Uterus (tissue), 4 donors: ENCODE data around the gene MYBPC3. TPM values are rescaled to one million over a fixed set of nuclear protein-coding genes. Genes with fewer than 3 reads are reported as not detected.

Source experiments
- DNase-seq, 2 donors: peaks; one replicate each; pipeline ENCODE4 v3.0.0-alpha.2; 2019 to 2020
- H3K27ac ChIP-seq, 2 donors: fragments of 200-600 bp; sonication (generic); 1 replicate in 1 of 2; 2 replicates in 1 of 2; pipeline ENCODE4 v1.5.1; 2016 to 2018
- H3K27me3 ChIP-seq, 2 donors: fragments of 200-600 bp; sonication (generic); one replicate each; pipeline ENCODE4 v1.5.1; 2018 to 2019; ENCODE audit warnings: control low read depth in 1 of 2
- H3K36me3 ChIP-seq, 2 donors: fragments of 200-600 bp; sonication (generic); one replicate each; pipeline ENCODE4 v1.5.1; 2019; ENCODE audit warnings: control low read depth in 1 of 2
- H3K4me1 ChIP-seq, 2 donors: fragments of 200-600 bp; sonication (generic); one replicate each; pipeline ENCODE4 v1.5.1; 2018 to 2019; ENCODE audit warnings: control low read depth in 1 of 2
- H3K4me3 ChIP-seq, 2 donors: fragments of 200-600 bp; sonication (generic); 1 replicate in 1 of 2; 2 replicates in 1 of 2; pipeline ENCODE4 v1.5.1; 2018 to 2019; ENCODE audit warnings: mild to moderate bottlenecking in 1 of 2
- H3K9me3 ChIP-seq, 2 donors: fragments of 200-600 bp; sonication (generic); one replicate each; pipeline ENCODE4 v1.5.1; 2019; ENCODE audit warnings: control low read depth in 1 of 2
- POLR2A ChIP-seq, 2 donors: fragments of 450-650 bp; IDR thresholded peaks; one replicate each; pipeline ENCODE4 v1.6.1; 2016; ENCODE audit warnings: antibody characterized with exemption in 2 of 2, mild to moderate bottlenecking in 1 of 2, moderate library complexity in 1 of 2
- intact Hi-C: fragments of 100-400 bp; cut with DNase I; formaldehyde crosslinking; loops from one replicate; pipeline ENCODE4 v1.15.1; 2023; ENCODE audit warnings: low total_unique reads
- total RNA-seq, 4 donors: library from RNA; depleted of rRNA in 3 of 4; stranded (reverse); fragments of >200 nt in 3 of 4; gene quantifications; one replicate each; pipeline versions ENCODE4 v1.1.0 to v1.2.4, GENCODE V29; 2014 to 2023
- TF ChIP-seq, protein P1 (sequence below), 4 experiments: fragments of 200-600 bp in 2 of 4; fragments of 450-650 bp in 2 of 4; sonication (generic) in 2 of 4; IDR thresholded peaks; one replicate each; pipeline ENCODE4 v1.5.1; 2016 to 2019; ENCODE audit warnings: antibody characterized with exemption in 4 of 4, mild to moderate bottlenecking in 2 of 4, moderate library complexity in 1 of 4
- donor health status: DM: yes; HTN: yes; CAD: no.

MYBPC3 gene
- total RNA-seq, 4 donors from 2014 or later: 0.09 to 0.14 TPM; not detected in 2

DNA sequence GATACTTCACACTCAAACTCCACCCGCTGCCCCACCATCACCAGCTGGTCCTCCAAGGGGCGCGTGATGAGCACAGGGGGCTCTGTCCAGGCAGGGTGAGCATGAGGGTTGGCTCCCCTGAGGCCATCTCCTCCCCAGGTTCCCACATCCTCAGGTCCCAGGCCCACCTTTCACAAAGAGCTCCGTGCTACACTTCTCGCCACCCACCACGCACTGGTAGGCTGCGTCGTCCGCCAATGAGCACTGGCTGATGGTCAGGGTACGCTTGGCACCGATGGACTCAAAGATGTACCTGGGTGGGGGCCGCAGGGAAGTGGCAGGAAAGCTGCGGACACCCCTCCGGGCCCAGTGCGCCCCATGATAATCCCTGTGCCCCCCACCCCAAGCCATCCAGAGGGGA, 9.6 kb downstream of the MYBPC3 start:
- no peaks in the 10 kb centered on the region for H3K4me1 ChIP-seq
- TF ChIP-seq, protein P1, sequence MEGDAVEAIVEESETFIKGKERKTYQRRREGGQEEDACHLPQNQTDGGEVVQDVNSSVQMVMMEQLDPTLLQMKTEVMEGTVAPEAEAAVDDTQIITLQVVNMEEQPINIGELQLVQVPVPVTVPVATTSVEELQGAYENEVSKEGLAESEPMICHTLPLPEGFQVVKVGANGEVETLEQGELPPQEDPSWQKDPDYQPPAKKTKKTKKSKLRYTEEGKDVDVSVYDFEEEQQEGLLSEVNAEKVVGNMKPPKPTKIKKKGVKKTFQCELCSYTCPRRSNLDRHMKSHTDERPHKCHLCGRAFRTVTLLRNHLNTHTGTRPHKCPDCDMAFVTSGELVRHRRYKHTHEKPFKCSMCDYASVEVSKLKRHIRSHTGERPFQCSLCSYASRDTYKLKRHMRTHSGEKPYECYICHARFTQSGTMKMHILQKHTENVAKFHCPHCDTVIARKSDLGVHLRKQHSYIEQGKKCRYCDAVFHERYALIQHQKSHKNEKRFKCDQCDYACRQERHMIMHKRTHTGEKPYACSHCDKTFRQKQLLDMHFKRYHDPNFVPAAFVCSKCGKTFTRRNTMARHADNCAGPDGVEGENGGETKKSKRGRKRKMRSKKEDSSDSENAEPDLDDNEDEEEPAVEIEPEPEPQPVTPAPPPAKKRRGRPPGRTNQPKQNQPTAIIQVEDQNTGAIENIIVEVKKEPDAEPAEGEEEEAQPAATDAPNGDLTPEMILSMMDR (IDR thresholded peaks at IDR 0.05): no peak
- no peak for TF ChIP-seq POLR2A (IDR thresholded peaks at IDR 0.05)
- no peak for DNase-seq
- H3K9me3 ChIP-seq: no peaks in the 10 kb centered on the region
- intact Hi-C loops: loop anchor here (10.0 kb wide), 1 partner anchor 178 kb away; no protein-coding TSS in a partner anchor
- no peak overlapping the region for H3K27ac ChIP-seq
- no peaks in the 10 kb centered on the region for H3K36me3 ChIP-seq
- no peaks in the 10 kb centered on the region for H3K27me3 ChIP-seq
- no peak overlapping the region for H3K4me3 ChIP-seq

GRCh38 chr11:47342036-47342803, 10.3 kb downstream of the MYBPC3 start:
- no peaks in the 10 kb centered on the region for H3K9me3 ChIP-seq
- H3K4me3 ChIP-seq: no peak overlapping the region
- no peaks in the 10 kb centered on the region for H3K36me3 ChIP-seq
- intact Hi-C loops: loop anchor here (10.0 kb wide), 1 partner anchor 177 kb away; no protein-coding TSS in a partner anchor
- no peak overlapping the region for H3K27ac ChIP-seq
- TF ChIP-seq, protein P1 (IDR thresholded peaks at IDR 0.05): no peak
- TF ChIP-seq POLR2A (IDR thresholded peaks at IDR 0.05): no peak
- no peak for DNase-seq
- no peaks in the 10 kb centered on the region for H3K27me3 ChIP-seq
- H3K4me1 ChIP-seq: no peaks in the 10 kb centered on the region

GRCh38 chr11:47340980-47341775, 11.3 kb downstream of the MYBPC3 start:
- H3K9me3 ChIP-seq: no peaks in the 10 kb centered on the region
- H3K4me1 ChIP-seq: no peaks in the 10 kb centered on the region
- H3K27ac ChIP-seq: no peak overlapping the region
- no peak for DNase-seq
- TF ChIP-seq POLR2A (IDR thresholded peaks at IDR 0.05): no peak
- TF ChIP-seq, protein P1 (IDR thresholded peaks at IDR 0.05): no peak
- H3K36me3 ChIP-seq: no peaks in the 10 kb centered on the region
- intact Hi-C loops: loop anchor here (10.0 kb wide), 1 partner anchor 176 kb away; no protein-coding TSS in a partner anchor
- H3K27me3 ChIP-seq: no peaks in the 10 kb centered on the region
- H3K4me3 ChIP-seq: no peak overlapping the region

DNA sequence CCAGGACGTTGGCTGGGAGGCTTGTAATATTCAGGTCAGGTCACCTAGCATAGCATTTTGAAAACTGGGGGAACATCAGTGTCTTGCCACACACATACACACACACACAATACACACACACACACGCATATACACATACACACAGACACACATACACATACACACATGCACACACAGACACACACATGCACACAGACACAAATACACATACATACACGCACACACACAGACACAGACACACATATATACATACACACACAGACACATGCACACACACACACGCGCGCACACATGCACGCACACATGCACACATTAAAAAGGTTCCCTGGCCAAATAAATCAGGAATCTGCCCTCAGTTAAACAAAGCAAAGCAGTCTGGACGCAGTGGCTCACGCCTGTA, 12.5 kb downstream of the MYBPC3 start:
- Histone ChIP-seq H3K4me3 (no peak overlapping the region), H3K9me3 (no peaks in the 10 kb centered on the region), H3K27me3 (no peaks in the 10 kb centered on the region), H3K36me3 (no peaks in the 10 kb centered on the region), H3K27ac (no peak overlapping the region), H3K4me1 (no peaks in the 10 kb centered on the region)
- TF ChIP-seq, protein P1 (IDR thresholded peaks at IDR 0.05): no peak
- TF ChIP-seq POLR2A (IDR thresholded peaks at IDR 0.05): no peak
- DNase-seq: no peak
- intact Hi-C loops: loop anchor here (10.0 kb wide), 1 partner anchor 175 kb away; no protein-coding TSS in a partner anchor
